ENCODE measurements around the gene PHKG1.
"Not testable (repeated sequence)": the region's sequence is repeated elsewhere in the genome, so short reads cannot be mapped to it uniquely, and the experiment has no call there.

The PHKG1 gene

DNA sequence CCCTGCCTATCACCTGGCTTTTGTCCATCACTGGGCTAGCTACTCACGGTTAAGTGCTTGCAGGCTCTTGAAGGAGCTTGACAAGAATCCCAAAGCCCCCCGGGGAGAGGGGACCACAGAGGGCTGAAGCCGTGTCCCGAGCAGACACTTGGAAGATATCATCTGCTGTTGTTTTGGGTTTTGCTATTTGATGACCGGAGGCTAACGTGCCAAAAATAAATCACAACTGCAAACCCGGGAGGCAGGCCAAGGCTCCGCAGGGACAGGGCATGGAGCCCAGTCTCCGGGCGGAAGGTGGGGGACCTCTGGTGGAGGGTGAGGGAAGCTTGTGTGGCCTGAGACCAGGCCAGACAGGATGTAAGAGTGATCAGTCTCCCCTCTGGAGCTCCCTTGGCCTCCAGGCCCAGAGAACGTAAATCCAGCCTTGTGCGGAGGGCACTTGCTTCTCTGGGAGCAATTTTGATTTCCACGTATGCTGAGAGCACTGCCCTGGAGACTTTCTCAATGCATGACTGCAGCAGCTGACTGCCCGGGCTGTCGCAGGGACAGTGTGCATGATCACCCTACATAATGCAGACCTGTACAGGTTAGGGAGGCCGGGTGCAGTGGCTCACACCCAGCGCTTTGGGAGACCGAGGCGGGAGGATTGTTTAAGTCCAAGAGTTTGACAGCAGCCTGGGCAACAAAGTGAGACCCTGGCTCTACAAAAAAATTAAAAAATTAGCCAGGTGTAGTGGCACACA lies at the start of gene PHKG1:
Gene PHKG1 (minus strand): TSS at position 164 of the 743 bp plus-strand sequence. CDS start 4,011 bp downstream, outside the sequence.
- H3K9me3 ChIP-seq (ENCODE audit: low read length): no peaks in the 10 kb centered on the region
- H3K4me1 ChIP-seq (ENCODE audit: insufficient read depth, low read length): no peaks in the 10 kb centered on the region
- H3K27me3 ChIP-seq (ENCODE audit: insufficient read depth, low read length): no peaks in the 10 kb centered on the region
- no peak within 1 kb of the TSS for H2AFZ ChIP-seq (ENCODE audit: low read depth, low read length)
- H3K4me3 ChIP-seq (ENCODE audit: low read length): no peak within 1 kb of the TSS
- no peaks in the 10 kb centered on the region for H3K36me3 ChIP-seq (ENCODE audit: insufficient read depth, low read length)

GRCh38 chr7:56131062-56131461 lies 38.3 kb upstream of the PHKG1 start:
- not testable (repeated sequence) for H3K36me3 ChIP-seq (ENCODE audit: insufficient read depth, low read length); H3K4me1 ChIP-seq (ENCODE audit: insufficient read depth, low read length); H3K9me3 ChIP-seq (ENCODE audit: low read length); H3K27me3 ChIP-seq (ENCODE audit: insufficient read depth, low read length); H3K4me3 ChIP-seq (ENCODE audit: low read length); H2AFZ ChIP-seq (ENCODE audit: low read depth, low read length)

DNA sequence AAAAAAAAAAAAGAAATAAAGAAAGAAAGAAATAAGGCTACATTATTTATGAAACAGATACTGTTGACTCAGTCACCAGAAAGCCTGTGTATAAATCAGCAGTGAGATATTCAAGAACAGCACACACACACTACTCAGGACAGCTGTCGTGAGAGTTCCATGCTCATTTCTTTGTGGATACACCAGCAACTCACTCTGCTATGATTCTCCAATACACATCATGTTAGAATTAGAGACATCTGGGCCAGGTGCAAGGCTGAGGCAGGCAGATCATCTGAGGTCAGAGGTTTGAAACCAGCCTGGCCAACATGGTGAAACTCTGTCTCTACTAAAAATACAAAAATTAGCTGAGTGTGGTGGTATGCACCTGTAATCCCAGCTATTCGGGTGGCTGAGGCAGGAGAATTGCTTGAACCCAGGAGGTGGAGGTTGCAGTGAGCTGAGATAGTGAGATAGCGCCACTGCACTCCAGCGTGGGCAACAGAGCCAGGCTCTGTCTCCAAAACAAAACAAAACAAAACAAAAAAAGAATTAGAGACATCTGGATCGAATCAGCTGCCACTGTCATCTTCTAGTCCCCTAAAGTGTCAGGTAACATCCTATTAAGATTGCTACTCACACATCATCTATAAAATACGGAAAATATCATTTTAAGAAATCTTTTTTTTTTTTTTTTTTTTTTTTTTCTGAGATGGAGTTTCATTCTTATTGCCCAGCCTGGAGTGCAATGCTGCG lies 34.7 kb upstream of the PHKG1 start:
- Histone ChIP-seq H3K4me1 (ENCODE audit: insufficient read depth, low read length) (peaks cover 2% of the 10 kb centered on the region), H3K36me3 (ENCODE audit: insufficient read depth, low read length) (no peaks in the 10 kb centered on the region), H3K27me3 (ENCODE audit: insufficient read depth, low read length) (no peaks in the 10 kb centered on the region), H3K4me3 (ENCODE audit: low read length) (no peak overlapping the region), H3K9me3 (ENCODE audit: low read length) (no peaks in the 10 kb centered on the region), H2AFZ (ENCODE audit: low read depth, low read length) (no peak overlapping the region)

DNA sequence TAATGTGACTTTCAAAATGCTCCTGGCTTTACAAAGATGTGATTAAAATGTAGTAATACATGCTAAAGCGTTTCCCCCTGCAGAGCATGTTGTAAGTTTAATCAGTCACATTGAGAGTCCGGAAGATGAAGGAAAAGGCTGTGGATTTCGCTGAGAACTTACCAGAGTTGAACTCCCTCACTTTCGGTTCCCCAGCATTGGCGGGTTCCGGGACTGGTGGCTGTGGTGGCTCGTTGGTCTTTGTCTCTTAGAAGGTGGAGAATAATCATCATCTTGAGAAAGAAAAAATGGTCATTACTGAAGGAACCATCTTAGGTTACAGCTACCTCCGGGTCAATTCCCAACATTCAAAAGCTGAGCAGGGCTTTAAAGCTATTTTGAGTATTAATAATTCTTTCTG lies 33.1 kb upstream of the PHKG1 start:
- Histone ChIP-seq H3K4me1 (ENCODE audit: insufficient read depth, low read length) (no peaks in the 10 kb centered on the region), H3K36me3 (ENCODE audit: insufficient read depth, low read length) (no peaks in the 10 kb centered on the region), H2AFZ (ENCODE audit: low read depth, low read length) (no peak overlapping the region), H3K4me3 (ENCODE audit: low read length) (no peak overlapping the region), H3K9me3 (ENCODE audit: low read length) (no peaks in the 10 kb centered on the region), H3K27me3 (ENCODE audit: insufficient read depth, low read length) (no peaks in the 10 kb centered on the region)

DNA sequence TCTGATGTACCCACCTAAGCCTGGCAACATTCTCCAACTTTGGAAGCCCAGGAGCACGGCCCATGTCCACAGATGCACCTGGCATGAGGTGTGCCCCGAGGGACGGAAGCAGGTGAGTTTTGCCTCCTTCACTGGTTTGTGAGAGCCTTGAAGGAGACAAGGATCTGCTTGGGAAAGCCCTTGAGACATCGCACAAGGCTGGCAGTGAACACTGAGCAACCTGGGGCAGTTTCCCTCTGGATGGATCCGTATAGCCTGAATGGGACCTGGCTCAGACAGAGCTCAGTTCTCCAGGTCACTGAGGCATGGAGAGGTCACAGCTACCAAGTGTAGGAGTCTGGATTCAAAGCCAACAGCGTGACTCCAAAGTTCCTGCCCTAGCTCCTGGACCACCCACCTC lies 32.2 kb upstream of the PHKG1 start:
- Histone ChIP-seq H3K27me3 (ENCODE audit: insufficient read depth, low read length) (no peaks in the 10 kb centered on the region), H3K9me3 (ENCODE audit: low read length) (no peaks in the 10 kb centered on the region), H3K4me3 (ENCODE audit: low read length) (no peak overlapping the region), H3K36me3 (ENCODE audit: insufficient read depth, low read length) (no peaks in the 10 kb centered on the region), H2AFZ (ENCODE audit: low read depth, low read length) (no peak overlapping the region), H3K4me1 (ENCODE audit: insufficient read depth, low read length) (no peaks in the 10 kb centered on the region)

- no peaks in the 10 kb centered on the region for H3K36me3 ChIP-seq (ENCODE audit: insufficient read depth, low read length)
- no peaks in the 10 kb centered on the region for H3K27me3 ChIP-seq (ENCODE audit: insufficient read depth, low read length)
- no peaks in the 10 kb centered on the region for H3K9me3 ChIP-seq (ENCODE audit: low read length)
- no peak overlapping the region for H2AFZ ChIP-seq (ENCODE audit: low read depth, low read length)
- H3K4me3 ChIP-seq (ENCODE audit: low read length): no peak overlapping the region
- no peaks in the 10 kb centered on the region for H3K4me1 ChIP-seq (ENCODE audit: insufficient read depth, low read length)
Measured at GRCh38 chr7:56121440-56121839, 28.7 kb upstream of the PHKG1 start.

DNA sequence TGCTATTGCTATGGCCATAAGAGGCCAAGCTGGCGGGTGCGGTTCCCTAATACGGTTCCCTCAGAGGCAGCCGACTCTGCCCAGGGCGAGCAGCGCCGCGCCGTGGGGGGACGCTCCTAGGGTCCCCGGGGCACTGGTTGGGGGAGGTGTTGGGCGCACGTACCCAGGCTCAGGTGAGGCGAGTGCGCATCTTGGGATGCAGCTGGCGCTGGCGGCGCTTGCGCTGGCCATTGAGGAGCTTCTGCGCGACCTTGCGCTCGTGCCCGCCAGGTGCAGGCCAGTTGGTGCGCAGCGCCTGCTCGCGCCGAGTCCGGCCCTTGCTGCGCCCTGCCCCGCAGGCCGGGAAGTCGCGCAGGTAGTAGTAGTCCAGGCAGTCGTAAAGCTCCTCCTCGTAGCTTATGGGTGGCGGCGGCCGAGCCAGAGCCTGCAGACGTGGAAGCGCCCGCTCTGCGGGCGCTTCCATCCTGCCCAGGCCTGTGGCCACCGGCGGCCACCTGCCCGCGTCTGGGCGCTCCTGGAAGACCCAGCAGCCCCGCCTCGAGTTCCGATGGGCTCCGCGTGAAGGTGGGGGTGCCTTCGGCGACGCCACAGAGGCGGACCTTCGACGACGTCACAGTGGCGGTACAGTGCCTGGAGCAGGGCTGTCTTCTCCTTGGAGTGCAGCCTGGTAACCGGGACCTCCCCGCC lies 23.2 kb upstream of the PHKG1 start, which contains the start of gene NUPR2:
Gene NUPR2 (minus strand): TSS at position 566 of the 687 bp plus-strand sequence. CDS start 103 bp downstream, at position 463.
- Histone ChIP-seq H3K9me3 (ENCODE audit: low read length) (no peaks in the 10 kb centered on the region), H3K36me3 (ENCODE audit: insufficient read depth, low read length) (no peaks in the 10 kb centered on the region), H3K4me1 (ENCODE audit: insufficient read depth, low read length) (no peaks in the 10 kb centered on the region), H3K4me3 (ENCODE audit: low read length) (no peak within 1 kb of the TSS), H3K27me3 (ENCODE audit: insufficient read depth, low read length) (no peaks in the 10 kb centered on the region), H2AFZ (ENCODE audit: low read depth, low read length) (no peak within 1 kb of the TSS)

DNA sequence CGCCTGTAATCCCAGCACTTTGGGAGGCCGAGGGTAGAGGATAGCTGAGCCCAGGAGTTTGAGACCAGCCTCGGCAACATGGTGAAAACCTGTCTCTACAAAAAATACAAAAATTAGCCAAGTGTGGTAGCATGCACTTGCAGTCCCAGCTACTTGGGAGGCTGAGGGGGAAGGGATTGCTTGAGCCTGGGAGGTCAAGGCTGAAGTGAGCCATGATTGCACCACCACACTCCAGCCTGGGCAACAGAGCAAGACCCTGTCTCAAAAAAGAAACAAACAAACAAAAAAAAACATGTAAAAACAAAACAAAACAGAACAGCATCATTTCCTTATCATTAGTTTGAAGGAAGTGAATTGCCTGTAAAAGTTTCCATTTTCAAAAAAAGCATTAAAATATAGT lies 19.5 kb upstream of the PHKG1 start:
- not testable (repeated sequence) for H3K4me1 ChIP-seq (ENCODE audit: insufficient read depth, low read length); H3K4me3 ChIP-seq (ENCODE audit: low read length); H3K9me3 ChIP-seq (ENCODE audit: low read length); H2AFZ ChIP-seq (ENCODE audit: low read depth, low read length); H3K36me3 ChIP-seq (ENCODE audit: insufficient read depth, low read length); H3K27me3 ChIP-seq (ENCODE audit: insufficient read depth, low read length)

DNA sequence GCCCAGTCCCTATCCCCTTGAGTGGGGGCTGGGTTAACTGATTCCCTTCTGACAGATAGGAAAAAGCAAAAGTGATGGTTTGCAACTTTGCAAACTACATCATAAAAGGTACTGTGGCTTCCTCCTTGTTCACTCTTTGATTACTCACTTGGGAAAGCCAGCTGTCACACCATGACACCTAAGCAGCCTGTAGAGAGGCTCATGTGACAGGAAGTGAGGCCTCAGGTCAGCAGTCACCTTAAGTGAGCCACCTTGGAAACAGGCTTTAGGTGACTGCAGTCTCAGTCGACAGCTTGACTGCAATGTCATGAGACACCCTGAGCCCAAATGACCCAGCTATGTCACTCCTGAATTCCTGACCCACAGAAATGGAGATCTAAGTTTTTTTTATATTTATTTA lies 17.9 kb upstream of the PHKG1 start:
- H3K9me3 ChIP-seq (ENCODE audit: low read length): no peaks in the 10 kb centered on the region
- no peaks in the 10 kb centered on the region for H3K27me3 ChIP-seq (ENCODE audit: insufficient read depth, low read length)
- H3K4me1 ChIP-seq (ENCODE audit: insufficient read depth, low read length): no peaks in the 10 kb centered on the region
- H3K36me3 ChIP-seq (ENCODE audit: insufficient read depth, low read length): no peaks in the 10 kb centered on the region
- H2AFZ ChIP-seq (ENCODE audit: low read depth, low read length): no peak overlapping the region
- no peak overlapping the region for H3K4me3 ChIP-seq (ENCODE audit: low read length)

GRCh38 chr7:56107954-56108258 lies 15.2 kb upstream of the PHKG1 start:
- Histone ChIP-seq H3K4me1 (ENCODE audit: insufficient read depth, low read length) (no peaks in the 10 kb centered on the region), H3K27me3 (ENCODE audit: insufficient read depth, low read length) (no peaks in the 10 kb centered on the region), H3K9me3 (ENCODE audit: low read length) (no peaks in the 10 kb centered on the region), H3K4me3 (ENCODE audit: low read length) (no peak overlapping the region), H3K36me3 (ENCODE audit: insufficient read depth, low read length) (no peaks in the 10 kb centered on the region), H2AFZ (ENCODE audit: low read depth, low read length) (no peak overlapping the region)

DNA sequence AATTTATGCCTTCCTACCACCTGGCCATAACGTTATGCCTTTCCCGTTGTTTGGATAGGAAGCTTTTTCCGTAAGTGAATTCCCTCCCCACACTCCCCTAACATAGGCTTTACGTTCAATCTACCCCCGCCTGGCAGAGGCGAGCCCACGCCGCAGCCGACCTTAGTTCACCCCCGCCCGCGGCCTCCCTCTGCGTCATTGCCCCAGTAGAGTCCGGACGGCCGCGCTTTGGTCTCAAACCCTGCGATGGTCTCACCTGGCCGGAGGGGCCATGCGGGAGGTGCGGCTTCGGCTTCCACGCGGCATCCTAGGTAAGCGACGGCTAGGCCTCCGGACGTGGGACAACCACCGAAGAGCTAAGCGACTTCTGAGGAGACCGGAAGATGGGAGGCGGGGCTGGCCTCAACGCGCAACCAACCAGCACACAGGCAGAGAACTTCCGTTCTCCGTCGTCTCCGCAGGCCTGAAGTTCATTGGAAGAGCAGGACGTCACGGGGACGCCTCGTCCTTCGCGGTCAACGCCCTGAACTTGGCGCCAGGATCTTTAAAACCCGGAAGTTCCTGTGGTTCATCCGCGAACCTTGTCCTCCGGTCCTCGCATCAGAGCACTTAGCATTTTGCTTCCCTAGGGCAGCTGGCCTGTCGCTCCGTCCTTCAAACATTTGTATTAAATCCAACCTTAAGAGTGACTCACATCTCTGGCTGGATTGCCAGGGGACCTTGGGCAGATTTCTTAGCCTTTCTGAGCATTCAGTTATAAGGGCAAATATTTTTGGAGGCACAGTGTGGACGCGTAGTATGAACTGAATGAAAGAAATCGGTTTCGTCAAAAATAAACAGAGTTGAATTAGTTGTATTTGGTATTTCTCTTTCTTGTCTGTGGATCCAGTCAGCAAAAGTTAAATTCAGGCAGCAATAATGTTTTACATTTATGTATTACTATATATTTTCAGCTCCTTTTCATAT lies 13.6 kb upstream of the PHKG1 start, which contains the start of gene CHCHD2:
Gene CHCHD2 (minus strand): TSS at position 369 of the 966 bp plus-strand sequence. CDS start 63 bp downstream, at position 306.
- H3K4me1 ChIP-seq (ENCODE audit: insufficient read depth, low read length): no peaks in the 10 kb centered on the region
- H3K27me3 ChIP-seq (ENCODE audit: insufficient read depth, low read length): no peaks in the 10 kb centered on the region
- H3K9me3 ChIP-seq (ENCODE audit: low read length): no peaks in the 10 kb centered on the region
- no peak within 1 kb of the TSS for H3K4me3 ChIP-seq (ENCODE audit: low read length)
- H2AFZ ChIP-seq (ENCODE audit: low read depth, low read length): no peak within 1 kb of the TSS
- no peaks in the 10 kb centered on the region for H3K36me3 ChIP-seq (ENCODE audit: insufficient read depth, low read length)

DNA sequence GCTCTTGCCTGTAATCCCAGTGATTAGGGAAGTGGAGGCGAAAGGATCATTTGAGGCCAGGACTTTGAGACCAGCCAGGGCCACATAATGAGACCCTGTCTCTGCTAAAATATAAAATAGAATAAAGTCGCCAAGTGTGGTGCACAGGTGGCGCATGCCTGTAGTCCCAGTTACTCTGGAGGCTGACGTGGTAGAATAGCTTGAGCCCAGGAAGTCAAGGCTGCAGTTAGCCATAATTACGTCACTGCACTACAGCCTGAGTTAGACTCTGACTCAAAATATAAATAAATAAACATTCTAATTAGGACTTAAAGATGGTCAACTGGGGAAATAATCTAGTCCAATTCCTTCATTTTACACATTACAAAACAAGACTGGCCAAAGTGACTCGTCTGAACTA lies 12.8 kb upstream of the PHKG1 start:
- Histone ChIP-seq H3K36me3 (ENCODE audit: insufficient read depth, low read length) (no peaks in the 10 kb centered on the region), H3K4me1 (ENCODE audit: insufficient read depth, low read length) (no peaks in the 10 kb centered on the region), H2AFZ (ENCODE audit: low read depth, low read length) (no peak overlapping the region), H3K27me3 (ENCODE audit: insufficient read depth, low read length) (no peaks in the 10 kb centered on the region), H3K4me3 (ENCODE audit: low read length) (no peak overlapping the region), H3K9me3 (ENCODE audit: low read length) (no peaks in the 10 kb centered on the region)
